ENCODE measurements around the gene CACNG4. TPM values are rescaled to one million over a fixed set of nuclear protein-coding genes. Genes with fewer than 3 reads are reported as not detected.

Gene CACNG4
- total and polyA plus RNA-seq, 9 donors = 2.3 to 17.1 (median 10.3) TPM

DNA sequence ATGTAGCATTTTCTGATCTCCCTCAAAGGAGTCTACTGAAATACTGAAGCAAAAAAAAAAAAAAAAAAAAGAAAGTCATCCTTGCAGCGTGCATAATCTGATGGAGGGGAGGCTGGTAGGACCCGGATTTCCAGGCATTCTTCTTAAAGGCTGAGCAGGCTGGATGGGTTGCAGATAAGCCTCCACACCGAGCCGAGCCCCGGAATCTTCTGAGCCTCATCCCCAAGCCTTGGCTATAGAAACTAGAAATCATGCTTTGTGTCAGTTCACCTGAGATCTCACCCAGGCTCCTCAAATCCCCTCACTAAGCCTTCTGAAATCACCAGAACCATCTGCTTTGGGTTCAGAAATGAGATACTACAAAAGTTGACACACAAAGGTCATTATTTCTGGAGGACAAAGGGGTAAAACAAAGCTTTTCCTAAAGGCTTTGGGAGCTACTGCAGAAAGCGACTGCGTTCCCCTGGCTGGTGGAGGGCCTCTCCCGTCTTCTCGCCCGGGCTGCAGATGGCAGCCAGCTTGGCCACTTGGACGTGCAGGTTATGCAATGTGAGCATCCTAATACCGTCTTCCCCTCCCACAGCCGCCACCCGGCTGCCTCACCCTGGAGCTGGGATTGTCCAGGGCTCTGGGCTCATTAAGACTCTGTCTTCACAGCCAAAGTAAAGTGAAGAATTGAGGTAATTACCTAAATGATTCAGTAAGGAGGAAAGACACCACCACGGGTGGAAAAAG lies 4.7 kb upstream of the CACNG4 start:
- no peaks in the 10 kb centered on the region for H3K36me3 ChIP-seq (ENCODE audit: control insufficient read depth, insufficient read depth, low read length)
- H3K27ac ChIP-seq (ENCODE audit: low read length) = no peak overlapping the region
- peaks cover 31% of the 10 kb centered on the region for H3K27me3 ChIP-seq (ENCODE audit: control insufficient read depth, insufficient read depth, low read length)
- 76% methylated on average over 10 of the region's 15 CpGs for WGBS (ENCODE audit: insufficient coverage)
- H3K4me3 ChIP-seq (ENCODE audit: low read length) = no peak overlapping the region
- no peaks in the 10 kb centered on the region for H3K9me3 ChIP-seq (replicated peaks; ENCODE audit: control insufficient read depth, low read depth, low read length)
- H3K4me1 ChIP-seq (ENCODE audit: control insufficient read depth, insufficient read depth, low read length) = peaks cover 17% of the 10 kb centered on the region
- no peak for DNase-seq

DNA sequence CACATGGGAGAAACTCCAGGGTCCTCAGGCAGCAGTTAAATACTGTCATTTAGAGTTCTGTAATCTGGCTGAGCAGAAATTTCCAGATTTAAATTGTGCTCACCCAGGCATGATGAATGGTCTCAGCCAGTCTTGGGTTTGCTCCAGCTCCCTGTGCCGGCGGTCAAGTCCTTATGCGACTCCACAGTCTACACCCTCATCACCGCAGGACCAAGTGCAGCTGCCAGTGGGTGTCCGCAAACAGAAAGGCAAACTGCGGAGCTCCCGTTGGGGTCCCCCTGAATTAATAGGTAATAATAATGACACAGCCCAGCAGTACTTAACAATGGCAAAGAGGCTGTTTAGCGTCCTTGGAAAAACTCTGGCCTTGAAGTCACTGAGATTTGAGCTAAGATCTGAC lies 3.9 kb upstream of the CACNG4 start:
- no peak for DNase-seq
- WGBS (ENCODE audit: insufficient coverage) = 54% methylated on average over 3 of the region's 8 CpGs
- no peak overlapping the region for H3K27ac ChIP-seq (ENCODE audit: low read length)
- peaks cover 37% of the 10 kb centered on the region for H3K27me3 ChIP-seq (ENCODE audit: control insufficient read depth, insufficient read depth, low read length)
- H3K36me3 ChIP-seq (ENCODE audit: control insufficient read depth, insufficient read depth, low read length) = no peaks in the 10 kb centered on the region
- H3K4me3 ChIP-seq (ENCODE audit: low read length) = no peak overlapping the region
- H3K4me1 ChIP-seq (ENCODE audit: control insufficient read depth, insufficient read depth, low read length) = peaks cover 17% of the 10 kb centered on the region
- no peaks in the 10 kb centered on the region for H3K9me3 ChIP-seq (replicated peaks; ENCODE audit: control insufficient read depth, low read depth, low read length)

DNA sequence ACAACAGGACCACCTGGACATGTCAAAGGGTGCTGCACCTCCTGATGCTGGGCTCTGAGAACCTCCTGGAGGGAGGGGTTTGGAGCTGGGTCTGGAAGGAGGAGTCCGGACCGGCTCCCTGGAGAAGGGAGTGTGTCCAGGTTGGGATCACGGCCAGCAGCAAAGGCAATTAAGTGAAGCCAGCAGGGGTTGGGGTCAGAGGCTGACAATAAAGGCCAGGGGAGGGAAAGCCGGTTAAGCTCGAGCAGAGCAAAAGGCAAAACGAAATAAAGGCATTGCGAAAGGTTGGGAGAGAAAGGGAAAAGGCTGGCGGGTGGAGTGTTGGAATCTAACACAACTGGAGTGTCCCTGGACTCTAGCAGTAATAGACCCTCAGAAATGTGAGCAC lies 992 bp upstream of the CACNG4 start:
- 4% methylated on average over 7 of the region's 8 CpGs for WGBS (ENCODE audit: insufficient coverage)

DNA sequence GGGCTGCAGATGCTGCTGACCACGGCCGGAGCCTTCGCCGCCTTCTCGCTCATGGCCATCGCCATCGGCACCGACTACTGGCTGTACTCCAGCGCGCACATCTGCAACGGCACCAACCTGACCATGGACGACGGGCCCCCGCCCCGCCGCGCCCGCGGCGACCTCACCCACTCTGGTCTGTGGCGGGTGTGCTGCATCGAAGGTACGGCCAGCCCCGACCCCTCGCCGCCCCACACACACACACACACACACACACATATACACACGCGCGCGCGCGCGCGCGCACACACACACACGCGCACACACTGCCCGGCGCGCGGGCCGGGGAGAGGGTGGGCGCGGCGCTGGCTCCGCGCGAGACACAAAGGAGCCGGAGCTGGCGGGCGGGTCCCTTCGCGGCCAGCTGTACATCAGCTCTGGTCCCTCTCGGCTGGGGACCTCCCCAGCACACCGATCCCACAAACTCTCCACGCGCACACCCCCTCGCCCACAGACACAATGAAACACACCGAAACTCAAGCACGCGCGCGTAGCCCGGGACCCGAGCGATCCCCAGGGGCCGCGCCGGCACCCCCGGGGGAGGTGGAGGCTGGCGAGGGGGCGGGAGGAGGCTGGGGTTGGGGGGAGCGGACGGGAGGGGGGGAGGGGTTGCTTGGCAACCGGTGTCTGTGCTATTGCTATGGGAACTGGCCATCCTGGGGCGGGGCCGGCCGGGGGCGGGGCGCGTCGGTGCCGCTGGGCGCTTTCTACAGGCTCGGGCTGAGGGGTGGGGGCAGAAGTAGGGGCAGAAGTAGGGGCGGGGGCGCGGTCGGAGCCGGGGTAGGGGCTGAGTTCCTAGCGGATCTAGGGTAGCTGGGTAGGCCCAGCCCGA lies 658 bp downstream of the CACNG4 start:
- peak; percentile 52 for DNase-seq
- Histone ChIP-seq H3K27ac (ENCODE audit: low read length) (no peak overlapping the region), H3K4me3 (ENCODE audit: low read length) (peak overlapping the region; percentile 55), H3K4me1 (ENCODE audit: control insufficient read depth, insufficient read depth, low read length) (peaks cover 21% of the 10 kb centered on the region), H3K36me3 (ENCODE audit: control insufficient read depth, insufficient read depth, low read length) (peaks cover under 1% of the 10 kb centered on the region), H3K9me3 (replicated peaks; ENCODE audit: control insufficient read depth, low read depth, low read length) (no peaks in the 10 kb centered on the region), H3K27me3 (ENCODE audit: control insufficient read depth, insufficient read depth, low read length) (peaks cover 62% of the 10 kb centered on the region)
- WGBS (ENCODE audit: insufficient coverage) = 0% methylated on average over 48 of the region's 92 CpGs

More for the DNA sequence above, 992 bp upstream of the CACNG4 start:
- Histone ChIP-seq H3K4me1 (ENCODE audit: control insufficient read depth, insufficient read depth, low read length) (peaks cover 21% of the 10 kb centered on the region), H3K9me3 (replicated peaks; ENCODE audit: control insufficient read depth, low read depth, low read length) (no peaks in the 10 kb centered on the region), H3K4me3 (ENCODE audit: low read length) (no peak overlapping the region), H3K27ac (ENCODE audit: low read length) (no peak overlapping the region), H3K36me3 (ENCODE audit: control insufficient read depth, insufficient read depth, low read length) (no peaks in the 10 kb centered on the region), H3K27me3 (ENCODE audit: control insufficient read depth, insufficient read depth, low read length) (peaks cover 62% of the 10 kb centered on the region)
- no peak for DNase-seq

DNA sequence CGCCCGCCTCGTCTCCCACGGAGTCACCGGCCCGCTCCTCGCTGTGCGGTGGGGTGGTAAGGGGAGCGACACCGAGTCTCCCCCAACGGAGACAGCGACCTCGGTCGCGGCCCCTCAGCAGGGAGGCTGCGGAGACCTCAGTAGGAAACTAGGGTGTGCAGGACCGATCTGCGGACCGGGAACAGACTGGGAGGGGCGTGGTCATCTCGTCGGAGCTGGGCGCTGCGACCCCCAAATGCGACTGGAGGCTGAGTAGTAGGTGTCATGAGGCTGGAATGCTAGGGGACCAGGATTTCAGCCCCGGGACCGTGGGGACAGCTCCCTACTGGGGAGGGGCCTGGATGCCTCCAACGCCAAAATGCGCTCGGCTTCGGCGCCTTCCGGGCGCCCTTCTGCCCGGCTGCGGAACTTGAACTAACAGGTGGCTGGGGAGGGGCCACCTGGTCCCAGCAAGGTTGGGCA lies 1.3 kb downstream of the CACNG4 start:
- no peak for DNase-seq
- H3K27ac ChIP-seq (ENCODE audit: low read length) = no peak overlapping the region
- no peaks in the 10 kb centered on the region for H3K9me3 ChIP-seq (replicated peaks; ENCODE audit: control insufficient read depth, low read depth, low read length)
- H3K36me3 ChIP-seq (ENCODE audit: control insufficient read depth, insufficient read depth, low read length) = peaks cover 4% of the 10 kb centered on the region
- peaks cover 21% of the 10 kb centered on the region for H3K4me1 ChIP-seq (ENCODE audit: control insufficient read depth, insufficient read depth, low read length)
- peak overlapping the region; percentile 39 for H3K4me3 ChIP-seq (ENCODE audit: low read length)
- peaks cover 57% of the 10 kb centered on the region for H3K27me3 ChIP-seq (ENCODE audit: control insufficient read depth, insufficient read depth, low read length)
- WGBS (ENCODE audit: insufficient coverage) = 2% methylated on average over 35 of the region's 36 CpGs

DNA sequence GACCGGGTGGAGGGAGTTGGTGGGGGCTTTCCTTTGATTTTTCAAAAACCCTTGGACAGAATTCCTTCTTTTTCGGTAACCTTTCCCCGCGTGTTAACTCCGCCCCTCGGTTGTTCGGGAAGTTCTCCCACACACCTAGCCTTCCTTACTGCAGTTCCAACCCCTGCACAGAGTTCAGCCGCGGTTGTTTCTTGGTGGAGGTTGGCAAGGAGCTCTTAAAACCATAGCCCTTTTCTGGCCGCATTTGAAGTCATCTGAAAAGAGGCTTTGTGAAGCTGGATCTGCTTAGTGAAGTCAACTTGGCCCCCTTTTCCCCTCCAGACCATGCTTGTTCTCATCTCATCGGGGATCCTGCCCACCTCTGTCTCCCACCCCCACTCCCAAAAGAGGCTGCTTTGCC lies 1.8 kb downstream of the CACNG4 start:
- Histone ChIP-seq H3K27ac (ENCODE audit: low read length) (no peak overlapping the region), H3K4me1 (ENCODE audit: control insufficient read depth, insufficient read depth, low read length) (peaks cover 24% of the 10 kb centered on the region), H3K9me3 (replicated peaks; ENCODE audit: control insufficient read depth, low read depth, low read length) (no peaks in the 10 kb centered on the region), H3K36me3 (ENCODE audit: control insufficient read depth, insufficient read depth, low read length) (peaks cover 4% of the 10 kb centered on the region), H3K27me3 (ENCODE audit: control insufficient read depth, insufficient read depth, low read length) (peaks cover 58% of the 10 kb centered on the region), H3K4me3 (ENCODE audit: low read length) (peak overlapping the region; percentile 39)
- no CpG with 5 or more reads among the region's 11 CpGs for WGBS (ENCODE audit: insufficient coverage)
- no peak for DNase-seq

DNA sequence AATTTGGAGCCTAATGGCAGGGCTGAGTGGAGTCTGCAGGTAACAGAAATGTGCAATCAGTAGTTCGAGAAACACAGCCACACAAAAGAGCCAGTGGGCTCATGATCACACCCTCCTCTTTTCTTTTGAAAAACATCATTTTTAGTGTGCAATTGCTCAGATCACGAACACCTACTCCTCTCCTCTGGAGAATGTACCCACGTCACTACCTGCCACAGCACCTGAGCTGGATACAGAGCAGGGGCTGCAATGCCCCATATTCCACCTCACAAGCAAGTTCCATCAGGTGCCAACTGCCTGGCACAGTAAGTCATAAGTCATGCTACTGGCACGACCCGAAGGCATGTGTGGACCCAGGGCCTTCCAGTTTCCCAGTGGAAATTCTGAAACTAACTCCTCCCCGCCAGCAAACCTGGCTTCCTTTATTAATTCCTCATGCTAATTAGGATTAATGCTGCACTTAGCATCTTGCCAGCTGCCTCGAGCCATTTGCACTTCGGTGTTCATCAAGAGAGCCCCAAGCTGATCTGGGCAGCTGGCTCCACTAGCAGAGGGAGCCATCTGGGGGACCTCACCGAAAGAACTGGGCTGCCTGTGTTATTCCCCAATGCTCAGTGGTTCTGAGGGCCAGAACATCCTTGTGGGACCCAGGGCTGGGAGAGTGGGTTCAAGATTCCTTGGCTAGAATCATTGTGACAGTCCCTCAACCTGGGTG lies 2.4 kb downstream of the CACNG4 start:
- WGBS (ENCODE audit: insufficient coverage) = 70% methylated on average over 9 of the region's 9 CpGs

DNA sequence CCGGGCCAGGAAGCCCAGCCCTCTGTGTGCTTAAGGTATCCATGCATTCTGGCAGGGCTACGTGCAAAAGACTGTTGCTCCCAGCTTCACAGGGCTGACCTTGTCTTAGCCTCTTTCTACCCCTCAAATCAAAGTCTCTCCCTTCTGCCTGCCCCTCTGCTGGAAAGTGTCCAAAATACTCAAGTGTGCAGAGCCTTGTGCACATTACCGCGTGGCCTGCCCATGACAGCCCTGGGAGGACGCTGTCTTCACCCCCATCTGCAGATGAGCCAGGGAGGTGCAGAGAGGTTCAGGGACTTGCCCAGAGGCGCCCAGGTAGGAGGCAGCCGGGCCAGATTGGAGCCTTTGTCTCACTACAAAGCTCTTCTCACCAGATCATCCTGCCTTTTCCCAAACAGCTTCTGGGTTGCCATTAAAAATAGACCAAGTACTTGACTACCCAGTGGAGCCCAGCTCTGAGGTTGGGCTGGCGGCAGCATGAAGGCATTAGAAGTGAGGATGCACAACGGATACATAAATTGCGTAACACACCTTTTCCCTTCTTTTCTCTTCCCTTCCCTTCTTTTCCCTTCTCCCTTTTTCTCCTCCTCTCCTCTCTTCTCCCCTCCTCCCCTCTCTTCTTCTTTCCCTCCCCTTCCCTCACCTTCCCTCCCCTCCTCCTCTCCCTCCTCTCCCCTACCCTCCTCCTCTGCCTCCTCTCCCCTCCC lies 3.5 kb downstream of the CACNG4 start:
- H3K36me3 ChIP-seq (ENCODE audit: control insufficient read depth, insufficient read depth, low read length) = peaks cover 4% of the 10 kb centered on the region
- no peak overlapping the region for H3K27ac ChIP-seq (ENCODE audit: low read length)
- peaks cover 24% of the 10 kb centered on the region for H3K4me1 ChIP-seq (ENCODE audit: control insufficient read depth, insufficient read depth, low read length)
- DNase-seq = no peak
- no peaks in the 10 kb centered on the region for H3K9me3 ChIP-seq (replicated peaks; ENCODE audit: control insufficient read depth, low read depth, low read length)
- peaks cover 49% of the 10 kb centered on the region for H3K27me3 ChIP-seq (ENCODE audit: control insufficient read depth, insufficient read depth, low read length)
- WGBS (ENCODE audit: insufficient coverage) = 74% methylated on average over 8 of the region's 10 CpGs
- H3K4me3 ChIP-seq (ENCODE audit: low read length) = no peak overlapping the region

More for the DNA sequence above, 2.4 kb downstream of the CACNG4 start:
- H3K4me3 ChIP-seq (ENCODE audit: low read length) = no peak overlapping the region
- DNase-seq = no peak
- H3K27me3 ChIP-seq (ENCODE audit: control insufficient read depth, insufficient read depth, low read length) = peaks cover 58% of the 10 kb centered on the region
- no peaks in the 10 kb centered on the region for H3K9me3 ChIP-seq (replicated peaks; ENCODE audit: control insufficient read depth, low read depth, low read length)
- peaks cover 4% of the 10 kb centered on the region for H3K36me3 ChIP-seq (ENCODE audit: control insufficient read depth, insufficient read depth, low read length)
- peaks cover 24% of the 10 kb centered on the region for H3K4me1 ChIP-seq (ENCODE audit: control insufficient read depth, insufficient read depth, low read length)
- no peak overlapping the region for H3K27ac ChIP-seq (ENCODE audit: low read length)

DNA sequence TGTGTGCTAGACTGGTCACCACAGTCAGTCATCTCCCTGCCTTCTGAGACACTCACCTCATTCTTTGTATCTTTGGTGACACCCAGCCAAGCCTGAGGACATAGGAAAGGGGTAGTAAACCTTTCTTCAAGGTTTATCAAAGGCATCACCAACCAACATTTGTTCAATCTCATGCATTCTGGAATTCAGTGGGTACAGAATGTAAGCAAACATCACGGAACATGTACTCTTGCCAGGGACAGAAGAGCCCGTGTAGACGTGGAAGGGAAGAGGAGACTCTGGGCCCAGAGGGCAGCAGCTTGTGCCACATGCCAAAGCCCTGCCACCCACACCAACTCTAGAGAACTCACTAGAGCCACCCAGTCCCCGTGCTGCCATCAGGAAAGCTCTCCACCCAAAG lies 4.4 kb downstream of the CACNG4 start:
- no peak for DNase-seq
- peaks cover 39% of the 10 kb centered on the region for H3K27me3 ChIP-seq (ENCODE audit: control insufficient read depth, insufficient read depth, low read length)
- H3K27ac ChIP-seq (ENCODE audit: low read length) = no peak overlapping the region
- peaks cover 4% of the 10 kb centered on the region for H3K36me3 ChIP-seq (ENCODE audit: control insufficient read depth, insufficient read depth, low read length)
- H3K9me3 ChIP-seq (replicated peaks; ENCODE audit: control insufficient read depth, low read depth, low read length) = no peaks in the 10 kb centered on the region
- WGBS (ENCODE audit: insufficient coverage) = no CpG with 5 or more reads among the region's 4 CpGs
- H3K4me3 ChIP-seq (ENCODE audit: low read length) = no peak overlapping the region
- H3K4me1 ChIP-seq (ENCODE audit: control insufficient read depth, insufficient read depth, low read length) = peaks cover 21% of the 10 kb centered on the region
